HG02870 (cell line): ENCODE measurements around the gene THSD7A.

Experiments used
- ATAC-seq: cut with Tn5 transposase; IDR thresholded peaks from one replicate; pipeline ENCODE4 v1.9.1; 2021; ENCODE audit warnings: mild to moderate bottlenecking, moderate library complexity; ENCODE audit not compliant: unreplicated experiment

THSD7A gene

DNA sequence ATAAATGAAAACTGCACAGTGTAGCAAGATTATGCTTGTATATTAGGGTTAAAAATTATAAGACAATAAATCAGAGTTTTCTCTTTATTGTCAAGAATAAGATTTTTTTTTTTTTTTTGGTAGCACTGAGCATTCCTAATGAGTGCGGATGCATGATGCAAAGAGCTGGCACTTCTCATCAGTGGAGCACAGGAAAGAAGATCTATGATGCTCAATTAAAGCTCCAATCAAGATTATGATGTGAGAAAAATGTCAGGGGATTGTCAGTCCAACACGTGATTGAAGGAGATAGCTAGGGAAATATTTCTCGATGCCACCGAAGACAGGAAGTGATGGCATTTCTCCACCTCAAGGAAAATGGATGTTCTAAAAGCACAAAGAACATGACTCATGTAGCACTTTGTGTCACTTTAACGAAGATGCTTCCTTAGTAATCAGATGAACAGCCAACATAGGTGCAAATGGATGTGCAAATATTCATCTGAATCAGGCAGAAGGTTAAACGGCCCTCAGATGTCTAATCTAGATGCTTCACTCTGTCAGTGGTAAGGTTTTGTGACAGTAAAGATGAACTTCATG, 240.9 kb downstream of the THSD7A start:
- no peak for ATAC-seq

DNA sequence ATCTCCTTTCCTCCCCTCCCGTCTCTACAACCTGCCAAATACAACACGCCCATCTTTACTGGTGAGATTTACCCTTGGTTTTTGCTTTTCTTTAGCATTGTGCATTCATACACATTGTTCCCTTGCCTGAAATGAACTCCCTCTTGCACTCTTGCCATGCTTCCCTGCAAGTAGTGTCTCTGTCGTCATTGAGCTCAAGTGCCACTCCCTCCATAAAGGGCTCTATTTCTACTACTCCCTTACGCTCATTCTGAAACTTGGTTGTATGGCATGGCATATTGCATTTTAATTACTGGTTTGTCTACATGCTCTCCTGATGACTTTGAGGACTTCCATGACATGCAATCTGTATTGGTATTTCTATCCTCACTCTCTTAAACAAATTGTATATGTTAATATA, 242.7 kb downstream of the THSD7A start:
- ATAC-seq: no peak

DNA sequence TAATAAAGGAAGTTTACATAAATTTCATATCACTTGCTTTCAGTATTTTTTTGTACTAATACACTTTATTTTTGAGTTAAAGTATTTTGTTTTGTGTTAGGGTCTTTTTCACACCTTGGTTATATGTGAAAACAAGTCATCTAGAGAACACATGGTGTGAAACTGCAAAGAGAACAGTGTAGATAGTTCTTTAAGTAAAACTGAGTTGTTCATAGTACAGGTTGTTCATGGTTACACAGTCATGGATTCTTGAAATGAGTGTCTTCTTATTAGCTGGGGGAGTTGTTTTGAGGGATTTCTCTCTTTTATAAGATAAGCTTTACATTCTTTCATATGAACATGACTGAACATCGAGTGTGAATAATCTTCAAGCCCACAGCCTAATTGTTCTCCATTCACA, 244.2 kb downstream of the THSD7A start:
- no peak for ATAC-seq

DNA sequence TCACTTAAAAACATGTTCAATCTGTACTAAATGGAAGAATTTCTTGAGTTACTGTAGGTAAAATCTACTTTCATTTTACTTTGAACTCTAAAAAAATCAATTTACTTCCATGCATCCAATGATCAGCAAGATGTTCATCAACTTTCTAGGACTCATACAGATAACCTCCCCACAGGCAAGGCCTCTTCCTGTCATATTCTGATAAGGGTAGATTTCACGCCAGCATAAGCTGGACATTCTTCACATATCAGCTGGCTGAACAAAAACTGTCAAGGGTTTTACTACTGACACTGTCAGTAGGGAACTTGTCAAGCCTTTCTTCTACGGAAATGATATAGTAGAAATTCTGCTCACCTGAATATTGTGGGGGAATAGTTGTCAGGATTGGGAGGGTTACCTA, 244.9 kb downstream of the THSD7A start:
- no peak for ATAC-seq

DNA sequence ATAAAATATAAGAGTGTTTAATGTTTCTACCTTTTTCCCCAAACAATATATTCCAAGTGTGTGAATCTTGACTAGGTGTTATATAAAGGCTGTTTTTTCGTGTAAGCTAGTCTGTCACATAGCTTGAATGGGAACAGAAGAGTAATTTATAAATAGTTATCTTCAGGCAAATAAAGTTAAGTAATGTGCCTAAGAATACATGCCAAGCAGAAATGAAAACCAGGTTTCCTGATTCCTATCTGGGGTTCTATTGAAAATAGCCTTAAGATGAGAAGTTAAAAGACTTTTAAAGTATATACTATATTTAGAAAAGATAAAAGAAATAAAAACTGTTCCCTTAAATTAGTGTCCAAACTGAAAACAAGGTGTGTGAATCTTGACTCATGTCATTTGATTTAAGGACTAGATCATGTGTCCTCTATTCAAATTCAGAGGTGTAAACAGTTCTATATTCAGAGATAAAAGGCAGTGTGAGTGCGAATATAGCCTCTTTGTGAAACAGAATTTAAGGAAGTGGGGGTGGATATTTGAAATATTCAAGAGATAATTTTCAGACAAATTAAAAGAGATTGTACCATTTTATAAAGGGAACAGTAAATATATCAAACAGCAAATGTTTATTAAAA, 247.5 kb downstream of the THSD7A start:
- ATAC-seq: no peak

DNA sequence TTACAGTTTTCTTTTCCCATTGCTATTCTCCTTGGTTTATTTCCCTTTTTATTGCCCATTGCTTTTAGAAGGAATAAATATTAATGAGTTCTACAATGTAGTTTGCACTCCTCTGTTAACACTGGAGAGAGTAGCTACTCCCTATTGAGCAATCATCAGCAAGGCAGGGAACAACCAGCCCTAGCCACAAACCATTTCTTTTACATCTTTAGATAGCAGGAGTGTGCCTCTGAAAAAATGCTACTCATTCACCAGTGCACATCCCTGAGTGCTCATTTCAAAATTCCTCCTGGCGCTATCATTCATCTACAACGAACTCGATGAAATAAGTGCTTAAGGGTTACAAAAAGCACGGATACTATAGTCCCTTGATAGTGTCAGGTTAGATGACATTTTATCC, 252.9 kb downstream of the THSD7A start:
- no peak for ATAC-seq

DNA sequence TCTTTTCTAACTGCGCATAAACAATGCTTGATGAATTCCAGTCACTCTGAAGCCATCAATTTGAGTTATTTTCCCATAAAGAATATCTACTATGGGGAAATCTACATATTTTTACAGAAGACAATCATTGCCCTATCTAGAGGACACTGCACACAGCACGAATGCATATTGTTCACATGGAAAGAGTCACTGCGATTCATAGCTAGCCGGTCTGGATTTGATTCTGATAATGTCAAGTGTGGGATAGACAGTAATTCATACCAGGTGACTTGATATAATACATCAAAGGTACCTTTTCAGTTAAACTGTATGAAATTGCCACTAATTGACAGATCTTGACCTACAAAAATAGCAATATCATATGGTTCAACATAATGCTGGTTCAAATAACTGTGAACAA, 255.7 kb downstream of the THSD7A start:
- no peak for ATAC-seq

DNA sequence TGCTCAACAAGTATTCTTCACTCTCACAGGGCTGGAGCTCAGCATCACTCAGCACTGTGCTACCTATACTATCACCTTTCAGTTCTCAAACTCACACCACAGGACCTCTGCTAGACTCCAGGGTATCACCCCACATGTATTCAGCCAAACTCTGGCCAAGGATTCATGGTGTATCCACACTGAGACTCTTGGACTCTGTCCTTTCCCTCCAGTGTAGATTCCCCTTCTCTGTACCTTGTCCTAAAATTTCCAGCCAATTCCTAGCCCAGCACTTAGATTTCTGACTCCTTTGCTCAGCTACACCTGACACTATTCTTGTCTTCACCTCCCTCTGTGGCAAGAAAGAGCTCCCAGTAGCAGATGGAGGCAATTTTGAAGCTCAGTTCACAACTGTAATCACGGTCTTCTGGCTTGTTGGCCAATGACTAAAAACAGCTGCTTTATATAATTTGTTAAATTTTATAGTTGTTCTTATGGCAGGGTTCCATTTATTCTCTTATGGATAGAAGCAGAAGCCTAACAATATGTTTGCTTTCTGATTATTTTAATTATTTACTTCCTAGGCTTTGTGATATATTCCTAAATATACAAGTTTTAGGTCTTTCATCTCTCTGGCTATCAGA, 258.8 kb downstream of the THSD7A start:
- no peak for ATAC-seq

DNA sequence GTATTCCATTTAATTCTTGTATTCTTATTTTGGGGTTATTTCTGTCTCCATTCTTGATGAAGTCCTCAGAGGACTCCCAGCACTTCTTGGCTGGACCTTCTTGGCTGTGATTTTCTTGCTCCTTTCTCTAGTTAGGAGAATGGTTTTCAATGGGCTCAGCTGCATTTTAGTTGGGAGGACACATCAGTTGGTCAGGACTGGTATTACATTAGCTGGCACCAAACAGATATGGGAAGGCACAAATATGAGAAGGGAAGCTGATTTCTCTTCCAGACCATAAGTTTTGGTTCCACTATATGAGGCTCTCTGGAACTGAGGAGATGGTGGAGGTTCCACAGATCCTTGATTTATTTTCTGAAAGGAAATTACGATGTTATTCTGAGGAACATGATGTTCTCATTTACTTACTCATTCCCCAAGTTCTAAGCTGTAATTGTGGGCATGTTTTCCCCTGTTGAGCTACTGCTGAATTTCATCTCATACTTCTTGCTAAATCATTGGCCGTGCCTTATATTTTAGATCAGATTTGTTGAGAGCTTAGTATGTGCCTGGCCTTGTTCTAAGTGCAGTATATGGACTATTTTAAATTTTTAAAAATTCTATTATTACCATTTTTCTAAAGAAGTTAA, 261.0 kb downstream of the THSD7A start:
- ATAC-seq: no peak

DNA sequence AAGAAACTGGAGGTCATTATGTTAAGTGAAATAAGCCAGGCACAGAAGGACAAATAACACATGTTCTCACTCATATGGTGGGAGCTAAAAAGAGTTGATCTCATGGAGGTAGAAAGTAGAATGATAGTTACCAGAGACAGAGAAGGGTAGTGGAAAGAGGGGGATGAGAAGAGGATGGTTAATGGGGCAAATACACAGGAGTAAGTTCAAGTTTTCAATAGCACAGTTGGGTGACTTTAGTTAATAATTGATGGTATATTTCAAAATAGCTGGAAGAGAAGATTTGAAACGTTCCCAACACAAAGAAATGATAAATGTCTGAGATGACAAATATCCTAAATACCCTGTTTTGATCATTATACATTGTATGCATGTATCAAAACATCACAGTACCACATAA, 261.8 kb downstream of the THSD7A start:
- ATAC-seq: no peak

DNA sequence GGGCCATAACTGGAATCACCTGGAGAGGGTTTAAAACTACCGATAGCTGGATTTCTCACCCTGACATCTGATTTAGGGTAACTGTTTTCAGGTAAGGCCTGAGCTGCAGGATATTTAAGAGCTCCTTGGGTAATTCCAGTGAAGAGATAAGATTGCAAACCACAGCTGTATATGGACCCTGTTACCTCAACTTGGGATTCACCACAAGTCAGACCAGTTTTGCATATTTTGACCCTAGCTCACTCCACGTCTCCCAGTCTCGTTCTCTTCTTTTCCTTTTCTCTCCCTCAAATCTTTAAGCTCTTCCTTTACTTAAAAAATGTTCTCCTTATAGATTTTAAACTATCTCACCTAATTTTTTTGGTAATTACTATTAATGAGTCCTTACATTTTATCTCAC, 264.4 kb downstream of the THSD7A start:
- no peak for ATAC-seq

DNA sequence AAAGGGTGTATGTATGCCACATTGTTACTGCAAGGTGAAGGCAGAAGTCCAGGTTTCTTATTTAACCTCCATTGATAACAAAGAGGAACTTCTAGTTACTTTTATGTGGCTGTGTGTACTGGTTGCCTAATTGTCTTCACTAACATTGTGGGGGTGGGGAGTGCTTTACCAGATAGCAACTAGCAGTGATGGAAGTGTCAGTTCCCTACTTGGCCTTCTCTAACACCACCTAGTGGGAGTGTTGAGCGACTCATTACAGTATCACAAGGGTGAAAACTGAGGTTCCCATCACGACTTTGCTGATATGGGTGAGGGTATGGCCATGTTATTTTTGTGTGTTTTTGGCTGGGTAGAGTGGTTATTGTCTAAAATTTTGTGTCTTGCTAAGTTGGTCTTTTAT, 274.4 kb downstream of the THSD7A start:
- ATAC-seq: peak; percentile 99

DNA sequence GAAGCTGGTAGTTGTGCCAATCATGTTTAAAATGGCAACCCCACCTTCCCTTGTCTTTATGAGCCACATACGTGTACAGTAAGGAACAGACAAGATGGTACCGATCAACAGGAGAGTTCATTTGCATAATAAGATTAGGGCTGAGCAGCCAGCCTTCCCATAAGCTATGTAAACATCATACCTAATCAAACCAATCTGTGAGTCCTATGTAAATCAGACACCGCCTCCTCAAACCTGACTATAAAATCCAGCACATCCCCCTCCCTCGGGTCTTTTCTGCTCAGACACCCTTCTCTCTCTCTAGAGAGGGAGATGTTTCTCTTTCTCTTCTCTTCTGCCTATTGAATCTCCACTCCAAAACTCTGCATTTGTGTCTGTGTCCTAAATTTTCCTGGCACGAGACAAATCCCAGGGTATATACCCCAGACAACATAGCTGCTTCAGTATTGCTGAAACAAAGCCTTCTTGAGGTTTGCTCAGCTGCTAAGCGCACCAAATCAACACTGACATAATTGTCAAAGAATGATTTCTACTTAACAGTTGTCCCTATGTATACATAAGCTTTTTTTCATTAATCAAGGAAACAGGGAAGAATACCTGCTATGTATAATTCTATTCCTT, 279.2 kb downstream of the THSD7A start:
- no peak for ATAC-seq

DNA sequence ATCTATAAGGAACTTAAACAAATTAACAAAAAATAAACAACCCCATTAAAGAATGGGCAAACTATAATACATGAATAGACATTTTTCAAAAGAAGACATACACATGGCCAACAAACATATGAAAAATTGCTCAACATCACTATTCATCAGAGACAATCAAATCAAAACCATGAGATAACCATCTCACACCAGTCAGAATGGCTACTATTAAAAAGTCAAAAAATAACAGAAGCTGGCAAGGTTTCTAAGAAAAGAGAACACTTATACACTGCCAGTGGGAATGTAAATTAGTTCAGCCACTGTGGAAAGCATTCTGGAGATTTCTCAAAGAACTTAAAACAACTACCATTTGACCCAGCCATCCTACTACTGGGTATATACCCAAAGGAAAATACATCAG, 280.5 kb downstream of the THSD7A start:
- ATAC-seq: no peak

DNA sequence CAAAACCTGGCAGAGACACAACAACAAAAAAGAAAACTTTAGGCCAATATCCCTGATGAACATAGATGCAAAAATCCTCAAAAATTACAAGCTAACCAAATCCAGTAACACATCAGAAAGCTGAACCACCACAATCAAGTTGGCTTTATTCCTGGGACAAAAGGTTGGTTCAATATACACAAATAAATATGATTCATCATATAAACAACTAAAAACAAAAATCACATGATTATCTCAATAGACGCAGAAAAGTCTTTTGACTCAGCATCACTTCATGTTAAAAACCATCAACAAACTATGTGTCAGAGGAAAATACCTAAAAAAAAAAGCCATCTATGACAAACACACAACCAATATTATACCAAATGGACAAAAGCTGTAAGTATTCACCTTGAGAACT, 283.5 kb downstream of the THSD7A start:
- ATAC-seq: no peak

DNA sequence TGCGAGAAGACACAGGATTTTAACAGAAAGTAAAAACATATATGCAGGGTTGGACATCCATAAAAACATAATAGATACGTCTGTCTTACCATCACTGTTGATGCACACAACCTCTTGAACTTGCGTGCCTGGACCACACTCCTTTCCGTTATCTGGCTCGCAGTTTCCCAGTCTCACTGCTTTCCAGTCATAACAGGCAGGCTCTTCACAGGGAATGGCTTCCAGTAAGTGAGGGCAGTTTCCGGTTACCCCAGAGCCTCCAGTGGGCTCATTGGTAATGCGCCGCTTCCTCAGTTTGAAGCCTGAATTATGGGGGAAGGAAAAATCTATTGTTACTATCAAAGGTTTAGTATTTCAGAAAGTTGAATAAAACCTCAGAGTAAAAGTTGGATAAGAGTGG, 290.7 kb downstream of the THSD7A start:
- ATAC-seq: no peak

DNA sequence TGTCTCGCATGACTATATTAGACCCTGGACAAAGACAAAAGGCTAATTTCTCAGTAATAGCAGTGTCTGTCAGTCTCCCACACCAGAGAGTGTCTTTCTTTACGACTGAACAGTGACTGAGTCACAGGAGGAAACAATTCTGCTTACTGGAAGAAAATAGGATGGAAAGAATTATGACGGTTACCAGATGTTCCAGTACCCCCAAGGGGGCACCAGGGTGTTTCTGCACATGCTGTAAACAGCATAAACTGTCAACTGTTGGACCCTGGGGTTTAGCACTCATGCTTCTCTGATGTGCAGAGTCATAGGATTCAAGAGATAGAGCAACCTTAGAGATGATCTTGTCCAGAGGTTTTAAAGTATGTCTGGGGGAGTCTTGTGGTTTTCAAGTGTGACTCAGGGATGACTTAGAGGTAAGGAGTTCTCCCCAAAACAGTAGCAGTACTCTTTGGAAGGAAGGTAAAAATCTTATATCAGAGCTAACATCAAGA, 291.7 kb downstream of the THSD7A start:
- no peak for ATAC-seq

DNA sequence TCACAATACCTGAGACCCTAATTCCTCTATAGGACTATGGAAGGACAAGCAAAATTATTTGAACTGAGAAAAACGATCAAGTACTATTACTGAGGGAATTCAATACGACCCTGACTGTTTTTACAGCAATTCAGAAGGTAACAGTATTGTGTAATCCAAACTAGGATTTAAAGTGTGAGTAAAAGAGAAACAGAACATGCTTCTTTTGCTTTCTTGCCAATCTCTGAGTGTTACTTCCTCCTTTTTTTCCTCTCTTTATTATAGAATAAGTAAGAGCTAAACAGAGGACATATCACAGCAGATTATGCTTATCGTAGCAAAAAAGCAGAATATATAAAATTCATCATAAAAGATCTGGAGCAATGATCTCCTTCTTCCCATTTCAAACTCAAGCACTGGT, 292.1 kb downstream of the THSD7A start:
- ATAC-seq: no peak

DNA sequence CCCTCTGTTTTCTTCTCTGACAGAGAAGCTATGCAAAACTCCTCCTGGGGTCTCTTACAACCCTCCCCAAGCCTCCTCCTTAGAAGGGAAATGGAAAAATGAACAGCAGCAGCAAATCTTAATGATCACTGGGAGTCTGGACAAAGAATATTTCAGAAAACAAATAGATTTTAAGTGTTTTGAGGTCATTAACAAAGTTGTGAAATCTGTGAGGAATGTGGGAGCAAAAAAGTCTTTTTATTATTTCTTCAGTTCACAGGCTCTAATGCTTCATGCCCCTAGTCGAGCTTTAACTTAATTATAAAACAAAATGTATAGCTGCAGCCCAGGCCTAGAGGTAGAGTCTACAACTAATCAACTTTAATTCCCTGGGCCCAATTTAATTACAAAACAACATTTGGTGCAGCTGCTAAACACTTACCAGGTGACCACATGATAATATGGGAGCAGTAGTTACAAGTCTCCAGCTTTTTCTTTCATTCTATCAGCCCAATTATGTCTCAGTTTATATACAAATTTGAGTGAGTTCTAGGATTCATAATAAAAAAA, 293.2 kb downstream of the THSD7A start:
- no peak for ATAC-seq

DNA sequence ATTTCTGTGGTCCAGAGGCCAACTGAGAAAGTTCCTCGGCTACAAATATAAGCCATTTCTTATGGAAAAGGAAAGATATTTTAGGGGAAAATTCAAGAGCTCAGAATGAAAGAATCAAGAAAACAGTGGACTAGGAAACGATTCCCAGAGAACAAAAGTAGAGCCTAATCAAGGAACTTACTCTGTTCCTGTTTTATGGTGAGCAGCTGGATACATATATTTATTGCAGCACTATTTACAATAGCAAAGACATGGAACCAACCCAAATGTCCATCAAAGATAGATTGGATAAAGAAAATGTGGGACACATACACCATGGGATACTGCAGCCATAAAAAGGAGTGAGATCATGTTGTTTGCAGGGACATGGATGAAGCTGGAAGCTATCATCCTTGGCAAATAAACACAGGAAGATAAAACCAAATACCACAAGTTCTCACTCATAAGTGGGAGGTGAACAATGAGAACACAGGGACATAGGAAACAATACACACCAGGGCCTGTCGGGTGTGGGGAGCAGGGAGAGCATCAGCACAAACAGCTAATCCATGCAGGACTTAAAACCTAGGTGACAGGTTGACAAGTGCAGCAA, 298.7 kb downstream of the THSD7A start:
- no peak for ATAC-seq

DNA sequence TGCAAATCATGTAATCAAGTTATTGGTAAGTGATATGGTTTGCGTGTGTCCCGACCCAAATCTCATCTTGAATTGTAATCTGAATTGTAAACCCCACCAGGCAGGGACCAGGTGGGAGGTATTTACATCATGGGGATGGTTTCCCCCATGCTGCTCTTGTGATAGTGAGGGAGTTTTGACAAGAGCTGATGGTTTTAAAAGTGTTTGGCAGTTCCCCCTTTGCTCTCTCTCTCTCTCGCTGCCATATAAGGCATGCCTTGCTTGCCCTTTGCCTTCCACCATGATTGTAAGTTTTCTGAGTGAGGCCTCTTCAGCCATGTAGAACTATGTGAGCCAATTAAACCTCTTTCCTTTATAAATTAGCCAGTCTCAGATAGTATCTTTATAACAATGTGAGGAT, 302.6 kb downstream of the THSD7A start:
- no peak for ATAC-seq
